Transverse colon (tissue), 4 donors: ENCODE results near the gene RHEB. TPM values are rescaled to one million over a fixed set of nuclear protein-coding genes. Genes with fewer than 3 reads are reported as not detected.

Source experiments
- DNase-seq: peaks from one replicate; pipeline ENCODE4 v3.0.0-alpha.2; 2019
- H3K27ac ChIP-seq, 4 donors: fragments of 200-600 bp; sonication (generic); 2 replicates each; pipeline ENCODE4 v1.5.1; 2016 to 2018; ENCODE audit warnings: inconsistent platforms in 4 of 4
- H3K27me3 ChIP-seq: fragments of 200-600 bp; sonication (generic); 2 replicates; pipeline ENCODE4 v1.5.1; 2017; ENCODE audit warnings: inconsistent platforms
- H3K36me3 ChIP-seq, 4 donors: fragments of 200-600 bp; sonication (generic); 2 replicates each; pipeline ENCODE4 v1.5.1; 2017 to 2019; ENCODE audit warnings: inconsistent platforms in 4 of 4
- H3K4me1 ChIP-seq, 4 donors: fragments of 200-600 bp; sonication (generic); 2 replicates each; pipeline ENCODE4 v1.5.1; 2017 to 2020; ENCODE audit warnings: inconsistent platforms in 4 of 4
- H3K4me3 ChIP-seq, 4 donors: fragments of 200-600 bp; sonication (generic); 1 replicate in 1 of 4; 2 replicates in 3 of 4; pipeline versions ENCODE4 v1.5.1 to v1.6.1; 2017 to 2019; ENCODE audit warnings: inconsistent platforms in 4 of 4
- H3K9me3 ChIP-seq, 2 donors: fragments of 200-600 bp; sonication (generic); 2 replicates each; pipeline ENCODE4 v1.5.1; 2017 to 2019; ENCODE audit warnings: inconsistent platforms in 2 of 2
- EP300 ChIP-seq: sonication (generic); formaldehyde crosslinking; IDR thresholded peaks from one replicate; pipeline ENCODE4 v1.6.1; 2017; ENCODE audit warnings: antibody characterized with exemption, low read depth
- POLR2A ChIP-seq: fragments of 450-650 bp; IDR thresholded peaks from one replicate; pipeline ENCODE4 v1.6.1; 2016; ENCODE audit warnings: antibody characterized with exemption, mild to moderate bottlenecking, moderate library complexity
- POLR2AphosphoS5 ChIP-seq, 3 donors: sonication (generic); formaldehyde crosslinking; IDR thresholded peaks; one replicate each; pipeline ENCODE4 v1.6.1; 2016; ENCODE audit warnings: antibody characterized with exemption in 3 of 3
- WGBS, 2 donors: methylation state at CpG; one replicate each; pipeline ENCODE4 v1.1.5; 2018; ENCODE audit warnings: low coverage in 1 of 2; 5-methylcytosine and 5-hydroxymethylcytosine counted together
- in situ Hi-C, 4 donors: fragments of 200-750 bp; cut with MboI; loops; one replicate each; pipeline versions ENCODE4 v1.15.0 to v1.15.1; 2017; ENCODE audit warnings: low sequenced_read_pairs in 3 of 4, low pct_ligation_motif_present in 1 of 4, low pct_unique_long_range_greater_than_20kb in 1 of 4
- intact Hi-C: fragments of 100-400 bp; cut with DNase I; formaldehyde crosslinking; loops from one replicate; pipeline ENCODE4 v1.15.1; 2023; ENCODE audit warnings: low total_unique reads
- total RNA-seq, 4 donors: library from RNA; depleted of rRNA; stranded (reverse); fragments of >200 nt; gene quantifications; one replicate each; pipeline ENCODE4 v1.1.0, GENCODE V29; 2016
- TF ChIP-seq, protein P1 (sequence below), 5 experiments: fragments of 200-600 bp in 3 of 5; fragments of 450-650 bp in 2 of 5; sonication (generic) in 3 of 5; IDR thresholded peaks; 1 replicate in 2 of 5; 2 replicates in 3 of 5; pipeline ENCODE4 v1.5.1; 2016 to 2017; ENCODE audit warnings: antibody characterized with exemption in 5 of 5, inconsistent platforms in 3 of 5, mild to moderate bottlenecking in 2 of 5, moderate library complexity in 1 of 5

Gene RHEB
- total RNA-seq, 4 donors from 2014 or later, result 12.7 to 70.5 (median 42.8) TPM

DNA sequence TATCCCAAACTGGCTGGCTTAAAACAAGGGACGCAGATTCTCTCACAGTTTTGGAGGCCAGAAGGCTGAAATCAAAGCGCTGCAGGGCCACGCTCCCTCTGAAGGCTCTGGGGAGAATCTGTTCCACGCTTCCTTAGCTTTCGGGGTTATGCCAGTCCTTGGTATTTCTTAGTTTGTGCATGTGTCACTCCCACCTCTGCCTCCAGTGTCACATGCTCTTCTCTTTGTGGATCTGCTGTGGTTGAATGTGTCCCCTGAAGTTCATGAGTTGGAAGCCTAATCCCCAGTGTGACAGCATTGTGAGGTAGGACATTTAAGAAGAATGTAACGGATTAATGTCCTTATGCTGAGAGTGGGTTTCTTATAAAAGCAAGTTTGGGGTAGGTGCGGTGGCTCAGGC is 29.4 kb upstream of the RHEB start:
- in situ Hi-C loops, result no loop called here
- no peak overlapping the region for H3K4me3 ChIP-seq
- H3K9me3 ChIP-seq, result no peaks in the 10 kb centered on the region
- no peaks in the 10 kb centered on the region for H3K36me3 ChIP-seq
- intact Hi-C loops, result no loop called here
- no peak overlapping the region for H3K27ac ChIP-seq
- TF ChIP-seq EP300, result no peak
- no peak for TF ChIP-seq POLR2AphosphoS5 (IDR thresholded peaks at IDR 0.05)
- H3K4me1 ChIP-seq, result peaks cover 0 to 3% (median 0%) of the 10 kb centered on the region in 4 donors
- H3K27me3 ChIP-seq, result peaks cover 14% of the 10 kb centered on the region
- WGBS, 2 donors, result 95 to 100% methylated on average over 3 to 7 of the region's 7 CpGs
- DNase-seq, result no peak

DNA sequence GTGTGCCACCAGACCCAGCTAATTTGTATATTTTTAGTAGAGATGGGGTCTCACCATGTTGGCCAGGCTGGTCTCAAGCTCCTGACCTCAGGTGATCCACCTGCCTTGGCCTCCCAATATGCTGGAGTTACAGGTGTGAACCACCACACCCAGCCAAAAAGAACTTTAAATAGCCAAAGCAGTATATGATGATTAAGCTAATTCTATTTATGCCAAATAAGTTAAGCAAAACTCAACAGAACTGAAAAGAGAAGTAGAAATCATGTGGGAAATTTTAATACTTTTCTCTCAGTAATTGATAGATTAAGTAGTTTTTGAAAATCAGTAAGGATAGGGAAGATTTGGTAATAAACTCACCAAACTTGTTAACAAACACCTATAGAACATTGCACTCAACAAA is 24.5 kb upstream of the RHEB start:
- no peak overlapping the region for H3K4me3 ChIP-seq
- no peaks in the 10 kb centered on the region for H3K9me3 ChIP-seq
- TF ChIP-seq POLR2AphosphoS5 (IDR thresholded peaks at IDR 0.05), result no peak
- TF ChIP-seq POLR2A, result no peak
- TF ChIP-seq, protein P1, sequence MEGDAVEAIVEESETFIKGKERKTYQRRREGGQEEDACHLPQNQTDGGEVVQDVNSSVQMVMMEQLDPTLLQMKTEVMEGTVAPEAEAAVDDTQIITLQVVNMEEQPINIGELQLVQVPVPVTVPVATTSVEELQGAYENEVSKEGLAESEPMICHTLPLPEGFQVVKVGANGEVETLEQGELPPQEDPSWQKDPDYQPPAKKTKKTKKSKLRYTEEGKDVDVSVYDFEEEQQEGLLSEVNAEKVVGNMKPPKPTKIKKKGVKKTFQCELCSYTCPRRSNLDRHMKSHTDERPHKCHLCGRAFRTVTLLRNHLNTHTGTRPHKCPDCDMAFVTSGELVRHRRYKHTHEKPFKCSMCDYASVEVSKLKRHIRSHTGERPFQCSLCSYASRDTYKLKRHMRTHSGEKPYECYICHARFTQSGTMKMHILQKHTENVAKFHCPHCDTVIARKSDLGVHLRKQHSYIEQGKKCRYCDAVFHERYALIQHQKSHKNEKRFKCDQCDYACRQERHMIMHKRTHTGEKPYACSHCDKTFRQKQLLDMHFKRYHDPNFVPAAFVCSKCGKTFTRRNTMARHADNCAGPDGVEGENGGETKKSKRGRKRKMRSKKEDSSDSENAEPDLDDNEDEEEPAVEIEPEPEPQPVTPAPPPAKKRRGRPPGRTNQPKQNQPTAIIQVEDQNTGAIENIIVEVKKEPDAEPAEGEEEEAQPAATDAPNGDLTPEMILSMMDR (IDR thresholded peaks at IDR 0.05), result no peak
- TF ChIP-seq EP300, result no peak
- H3K36me3 ChIP-seq, result no peaks in the 10 kb centered on the region
- no peak overlapping the region for H3K27ac ChIP-seq
- in situ Hi-C loops (no loop called here), intact Hi-C loops (no loop called here)
- no peak for DNase-seq
- no peaks in the 10 kb centered on the region for H3K4me1 ChIP-seq
- peaks cover 14% of the 10 kb centered on the region for H3K27me3 ChIP-seq

DNA sequence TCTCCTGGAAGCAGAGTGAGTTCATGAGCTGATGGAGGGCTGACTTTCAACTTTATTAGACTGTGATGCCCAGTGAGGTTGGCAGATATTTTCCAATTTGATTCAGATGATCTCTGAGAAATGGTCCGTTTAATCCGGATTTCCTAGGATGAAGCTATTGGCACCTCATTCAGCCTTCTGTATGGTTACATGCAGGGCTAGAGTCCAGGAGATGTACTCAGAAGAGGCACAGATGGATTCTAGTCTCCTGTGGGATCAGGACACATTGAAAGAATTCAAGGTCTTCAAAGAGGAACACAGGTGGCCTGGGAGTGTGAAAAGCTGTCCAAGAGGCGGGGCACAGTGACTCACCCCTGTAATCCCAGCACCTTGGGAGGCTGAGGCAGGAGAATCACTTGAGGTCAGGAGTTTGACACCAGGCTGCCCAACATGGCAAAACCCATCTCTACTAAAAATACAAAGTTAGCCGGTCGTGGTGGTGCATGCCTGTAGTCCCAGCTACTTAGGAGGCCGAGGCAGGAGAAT is 23.0 kb upstream of the RHEB start:
- H3K36me3 ChIP-seq, result no peaks in the 10 kb centered on the region
- peaks cover 14% of the 10 kb centered on the region for H3K27me3 ChIP-seq
- DNase-seq, result no peak
- in situ Hi-C loops, result no loop called here
- TF ChIP-seq POLR2AphosphoS5 (IDR thresholded peaks at IDR 0.05) (no peak), EP300 (no peak), POLR2A (no peak)
- TF ChIP-seq, protein P1 (IDR thresholded peaks at IDR 0.05), result no peak
- no peak overlapping the region for H3K4me3 ChIP-seq
- intact Hi-C loops, result no loop called here
- no peaks in the 10 kb centered on the region for H3K9me3 ChIP-seq
- H3K27ac ChIP-seq, result no peak overlapping the region
- H3K4me1 ChIP-seq, result peaks cover 0 to 10% (median 5%) of the 10 kb centered on the region in 4 donors
- WGBS, 2 donors, result 89% methylated on average over 6 of the region's 6 CpGs; no CpG with 5 or more reads in 1 of the 2 donors

DNA sequence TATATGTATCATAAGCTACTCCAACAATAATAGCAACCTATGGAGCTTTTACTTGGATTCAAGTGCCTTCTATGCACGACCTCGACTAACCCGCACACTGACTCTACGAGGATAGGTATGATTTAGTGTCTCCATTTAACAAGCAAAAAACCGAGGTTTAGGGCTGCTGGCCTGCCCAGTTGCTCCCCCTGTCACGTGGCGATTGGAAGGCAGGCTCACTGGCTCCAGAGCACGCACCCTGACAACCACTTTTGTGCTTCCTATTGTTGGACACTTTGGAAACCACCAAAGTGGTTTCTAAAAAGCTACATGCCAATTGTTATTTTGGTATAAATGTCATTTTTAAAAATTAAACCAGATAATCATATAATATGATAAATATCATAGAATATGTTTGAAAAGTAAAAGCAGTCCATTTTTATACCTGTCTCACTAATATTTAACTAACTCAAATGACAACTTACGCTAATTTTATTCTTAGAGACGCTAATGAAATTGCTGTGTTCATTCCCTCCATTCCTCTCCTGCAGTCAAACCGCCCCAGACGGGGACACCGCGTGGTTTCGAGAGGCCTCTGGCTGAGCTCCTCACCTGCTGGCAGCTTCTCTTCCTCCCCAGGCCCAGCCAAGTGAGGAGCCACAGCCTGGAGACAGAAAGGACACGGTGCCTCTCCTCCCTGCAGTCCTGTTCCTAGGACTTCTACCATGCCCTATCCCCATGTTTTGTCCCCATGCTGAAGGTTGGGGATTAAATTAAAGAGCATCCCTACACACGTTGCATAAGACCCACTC is 22.2 kb upstream of the RHEB start:
- Histone ChIP-seq H3K9me3 (no peaks in the 10 kb centered on the region), H3K4me3 (no peak overlapping the region), H3K4me1 (peaks cover 0 to 14% (median 5%) of the 10 kb centered on the region in 4 donors), H3K27me3 (peaks cover 14% of the 10 kb centered on the region), H3K36me3 (no peaks in the 10 kb centered on the region), H3K27ac (no peak overlapping the region)
- 86 to 91% methylated on average over 6 to 17 of the region's 17 CpGs for WGBS, 2 donors
- TF ChIP-seq POLR2A (no peak), POLR2AphosphoS5 (IDR thresholded peaks at IDR 0.05) (no peak), EP300 (no peak)
- TF ChIP-seq, protein P1 (IDR thresholded peaks at IDR 0.05), result no peak
- in situ Hi-C loops (no loop called here), intact Hi-C loops (no loop called here)
- no peak for DNase-seq
